GM03348 (cell line): ENCODE data around the gene IGLON5.

Source experiments
- DNase-seq: peaks from one replicate; pipeline ENCODE4 v3.0.0; 2012; ENCODE audit warnings: low spot score

The IGLON5 gene

DNA sequence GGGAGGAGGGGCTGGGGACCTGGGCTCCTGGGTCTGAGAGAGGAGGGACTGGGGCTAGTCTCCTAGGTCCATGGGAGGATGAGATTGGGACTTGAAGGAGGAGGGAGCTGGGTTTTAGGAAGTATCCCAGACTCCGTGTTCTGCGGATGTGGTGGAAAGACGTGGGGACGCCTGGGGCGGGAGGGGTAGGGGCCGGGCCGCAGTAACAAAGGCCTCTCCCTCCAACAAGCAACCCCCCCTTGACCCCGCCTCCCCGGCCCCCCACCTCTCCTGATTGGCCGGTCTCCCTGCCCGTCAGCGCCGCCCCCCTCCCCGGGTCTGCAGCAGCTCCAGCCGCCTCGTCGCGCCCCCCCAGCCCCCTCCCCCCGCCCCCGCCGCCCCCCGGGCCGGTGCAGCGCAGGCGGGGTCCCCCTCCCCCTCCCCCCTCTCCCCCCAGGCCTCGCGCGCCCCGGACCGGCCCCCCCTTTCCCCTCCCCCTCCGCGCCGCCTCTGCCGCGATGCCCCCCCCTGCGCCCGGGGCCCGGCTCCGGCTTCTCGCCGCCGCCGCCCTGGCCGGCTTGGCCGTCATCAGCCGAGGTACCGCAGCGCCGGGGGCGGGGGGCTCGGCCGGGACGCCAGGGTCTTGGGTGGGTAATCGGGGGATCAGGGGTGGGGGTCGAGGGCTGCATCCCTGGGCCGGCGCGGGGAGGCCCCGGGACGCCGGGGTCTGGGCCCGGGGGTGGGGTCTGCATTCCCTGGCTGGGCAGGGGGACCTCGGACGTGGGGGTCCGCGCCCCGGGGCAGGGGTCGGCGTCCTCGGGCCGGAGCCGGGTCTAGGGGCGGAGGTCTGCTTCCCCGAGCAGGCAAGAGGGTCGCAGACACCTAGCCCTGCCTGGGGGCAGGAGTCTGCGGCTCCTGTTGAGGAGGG, at the start of gene IGLON5:
IGLON5 (plus strand) TSS at position 294 of the 907 bp plus-strand sequence; CDS start at position 498, 204 bp downstream.
- no peak for DNase-seq

DNA sequence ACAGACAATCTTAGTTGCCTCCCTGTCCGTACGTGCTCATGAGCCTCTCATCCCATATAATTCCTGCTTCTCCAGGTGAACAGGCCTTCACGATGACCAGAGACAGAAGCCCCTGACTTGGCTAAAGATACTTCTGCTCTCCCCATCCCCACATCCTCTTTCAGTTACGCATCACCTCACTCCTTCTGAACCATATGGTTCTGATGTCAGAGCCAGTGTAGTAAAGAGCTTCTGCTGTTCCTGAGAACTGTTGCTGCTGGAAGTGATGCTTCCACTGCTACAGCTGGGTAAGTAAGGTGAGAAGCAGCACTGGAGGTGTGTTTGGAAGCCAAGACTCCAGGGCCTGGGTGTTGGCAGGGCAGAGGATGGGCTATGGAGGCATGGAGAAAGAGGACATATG, 47.6 kb upstream of the IGLON5 start:
- no peak for DNase-seq

DNA sequence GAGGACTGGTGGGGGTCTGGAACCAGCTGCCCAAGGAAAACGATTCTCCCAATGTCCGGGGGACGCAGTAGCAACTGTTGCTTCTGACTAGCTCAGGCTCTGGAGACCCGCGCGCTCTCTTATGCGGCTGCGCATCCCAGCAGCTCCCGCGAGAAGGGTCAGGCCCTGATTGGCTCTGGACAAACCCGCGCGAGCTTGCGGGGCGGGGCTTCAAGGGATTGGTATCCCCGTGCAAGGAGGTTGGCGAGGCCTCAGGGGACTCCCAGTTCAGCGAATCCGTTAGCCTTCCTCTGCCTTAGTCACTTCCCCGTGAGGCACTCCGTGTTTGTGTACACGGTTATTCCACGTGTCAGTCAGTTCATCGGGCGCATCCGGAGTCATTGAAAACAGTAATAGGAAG, 40.4 kb upstream of the IGLON5 start:
- no peak for DNase-seq

DNA sequence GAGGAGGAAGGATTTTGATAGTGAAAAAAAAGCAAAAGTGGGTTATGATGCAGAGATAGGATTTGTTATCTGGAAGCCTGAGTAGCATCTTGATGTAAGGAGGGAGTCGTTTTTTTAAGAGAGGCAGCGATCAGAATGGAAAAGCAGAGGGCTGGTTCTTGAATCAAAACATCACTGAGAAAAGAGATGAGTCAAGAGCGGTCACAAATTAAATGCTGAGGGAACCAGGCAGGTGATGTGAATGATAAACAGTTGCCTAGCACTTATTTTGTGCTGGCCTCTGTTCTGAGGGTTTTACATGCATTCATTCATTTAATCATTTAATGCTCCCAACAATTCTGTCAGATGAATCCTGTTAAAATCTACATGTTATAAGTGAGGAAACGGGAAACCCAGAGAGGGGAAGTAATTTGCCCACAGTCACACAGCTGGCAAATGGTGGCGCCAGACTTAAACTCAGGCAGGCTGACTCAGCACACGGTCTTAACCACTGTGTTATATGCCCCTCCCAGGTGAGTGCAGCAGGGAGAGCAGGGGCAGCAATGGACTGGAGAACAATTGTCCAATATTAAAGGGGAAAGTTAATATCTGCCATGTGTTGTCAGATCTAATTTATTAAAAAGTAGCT, 39.1 kb upstream of the IGLON5 start:
- DNase-seq = no peak

DNA sequence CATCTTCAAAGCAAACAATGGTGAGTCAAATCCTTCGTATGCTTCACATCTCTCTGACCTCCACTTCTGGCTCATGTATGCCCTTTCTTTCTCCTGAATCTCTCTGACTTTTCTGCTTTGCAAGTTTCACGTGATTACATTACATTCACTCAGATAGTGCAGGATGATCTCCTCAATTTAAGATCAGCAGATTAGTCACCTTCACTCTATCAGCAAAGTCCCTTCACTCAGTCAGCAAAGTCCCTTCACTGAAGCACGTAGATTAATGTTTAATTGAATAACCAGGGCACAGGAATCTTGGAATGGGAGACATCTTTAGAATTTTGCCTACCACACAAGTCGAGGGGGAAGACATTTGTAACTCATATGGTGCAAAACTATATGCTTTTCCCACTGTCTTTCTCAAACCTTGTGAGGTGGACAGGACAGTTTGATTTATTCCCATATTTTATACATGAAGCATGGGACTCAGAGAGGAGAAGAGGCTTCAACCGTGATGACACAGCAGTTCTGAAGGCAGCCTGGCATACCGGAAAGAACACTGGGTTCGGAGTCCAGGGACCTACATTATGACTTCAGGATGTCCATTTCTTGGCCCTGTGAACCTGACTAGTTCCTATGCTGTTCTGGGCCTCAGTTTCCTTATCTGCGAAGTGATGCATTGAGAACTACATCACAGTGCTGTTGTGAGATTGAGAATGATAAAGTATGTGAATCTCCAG, 37.2 kb upstream of the IGLON5 start:
- no peak for DNase-seq

DNA sequence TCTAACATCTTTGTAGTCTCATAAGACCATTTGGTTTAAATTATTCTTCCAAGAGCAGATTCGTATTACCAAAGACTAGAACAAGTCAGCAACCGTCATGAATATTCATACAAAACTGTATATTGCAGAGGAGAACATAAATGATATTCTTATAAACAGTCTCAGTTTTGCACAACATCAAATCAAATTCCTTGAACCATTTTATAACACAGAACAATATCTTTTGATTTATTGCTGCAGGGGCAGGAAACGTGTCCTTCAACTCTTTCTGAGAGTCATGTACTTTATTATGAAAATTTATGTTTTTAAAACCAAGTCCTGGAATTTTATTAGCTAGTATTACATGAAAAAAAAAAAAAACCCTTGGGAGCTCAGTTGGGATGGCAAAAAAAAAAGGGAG, 34.3 kb upstream of the IGLON5 start:
- no peak for DNase-seq

DNA sequence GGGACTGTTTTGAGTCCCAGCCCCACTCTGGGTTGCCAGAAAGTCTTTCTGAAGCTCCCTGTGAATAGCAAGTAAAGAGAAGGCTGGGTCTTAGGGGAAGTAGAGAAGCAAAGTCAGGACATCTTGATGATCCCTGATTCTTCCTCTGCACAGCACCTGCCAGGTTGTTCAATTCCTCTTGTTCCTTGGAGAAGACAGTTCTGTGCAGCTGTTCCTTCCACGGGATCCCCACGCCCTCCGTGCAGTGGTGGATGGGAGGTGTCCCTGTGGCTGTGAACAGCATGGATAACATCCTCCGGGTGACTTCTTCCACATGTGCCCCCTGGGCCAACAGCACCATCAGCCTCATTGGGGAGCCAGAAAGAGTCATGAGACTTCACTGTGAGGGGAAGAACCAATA, 29.1 kb upstream of the IGLON5 start:
- no peak for DNase-seq

DNA sequence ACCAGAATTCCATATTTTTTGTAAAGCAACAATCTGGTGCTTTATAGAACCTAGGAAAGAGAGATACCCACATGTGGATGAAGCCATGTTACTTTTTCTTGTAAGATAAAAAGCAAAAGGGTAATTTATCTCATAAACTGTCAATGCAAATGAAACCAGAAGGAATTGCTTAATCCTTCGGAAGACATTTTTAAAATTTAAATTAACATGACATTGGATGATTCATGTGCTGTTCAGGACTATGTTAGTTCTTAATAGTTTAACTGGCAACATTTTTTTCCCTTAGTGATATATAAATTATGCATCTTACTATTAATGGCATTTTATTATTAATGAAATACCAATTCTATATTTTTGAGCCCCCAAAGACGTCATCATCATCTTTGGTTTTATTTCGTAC, 25.8 kb upstream of the IGLON5 start:
- DNase-seq = no peak

DNA sequence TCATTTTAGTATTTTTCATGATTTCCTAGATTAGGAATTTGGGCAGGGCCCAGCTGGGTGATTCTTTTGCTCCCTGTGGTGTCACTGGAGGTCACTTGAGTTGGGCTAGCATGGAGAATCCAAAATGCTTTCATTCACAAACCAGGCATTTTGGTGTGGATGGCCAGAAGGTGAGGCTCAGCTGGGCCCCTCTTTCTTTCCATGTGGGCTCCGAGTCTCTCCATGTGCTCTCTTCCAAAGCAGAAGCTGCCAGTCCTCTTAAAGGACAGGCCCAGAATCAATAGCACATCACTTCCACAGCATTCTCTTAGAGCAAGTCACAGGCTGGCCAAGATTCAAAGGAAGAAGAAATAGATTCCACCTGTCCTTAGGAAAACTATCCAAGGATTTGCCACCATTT, 21.8 kb upstream of the IGLON5 start:
- no peak for DNase-seq

DNA sequence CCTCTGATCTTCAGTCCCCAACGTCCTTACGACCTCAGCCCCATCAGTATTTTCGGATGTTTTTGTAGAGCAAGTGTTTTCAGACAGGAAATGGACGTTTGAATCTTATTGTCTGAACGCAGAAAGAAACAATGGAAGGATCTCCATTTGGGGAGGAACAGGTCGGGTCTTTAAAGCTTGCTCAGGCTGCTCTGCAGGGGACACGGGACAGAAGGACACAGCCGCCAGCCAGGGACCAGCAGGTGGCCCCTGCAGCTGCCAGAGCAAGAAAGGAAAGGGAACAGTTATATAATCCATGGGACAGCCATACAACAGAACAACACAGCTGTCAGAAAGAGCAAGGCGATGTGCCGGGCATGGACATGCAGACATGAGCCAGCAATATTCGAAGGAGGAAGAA, 18.5 kb upstream of the IGLON5 start:
- no peak for DNase-seq

DNA sequence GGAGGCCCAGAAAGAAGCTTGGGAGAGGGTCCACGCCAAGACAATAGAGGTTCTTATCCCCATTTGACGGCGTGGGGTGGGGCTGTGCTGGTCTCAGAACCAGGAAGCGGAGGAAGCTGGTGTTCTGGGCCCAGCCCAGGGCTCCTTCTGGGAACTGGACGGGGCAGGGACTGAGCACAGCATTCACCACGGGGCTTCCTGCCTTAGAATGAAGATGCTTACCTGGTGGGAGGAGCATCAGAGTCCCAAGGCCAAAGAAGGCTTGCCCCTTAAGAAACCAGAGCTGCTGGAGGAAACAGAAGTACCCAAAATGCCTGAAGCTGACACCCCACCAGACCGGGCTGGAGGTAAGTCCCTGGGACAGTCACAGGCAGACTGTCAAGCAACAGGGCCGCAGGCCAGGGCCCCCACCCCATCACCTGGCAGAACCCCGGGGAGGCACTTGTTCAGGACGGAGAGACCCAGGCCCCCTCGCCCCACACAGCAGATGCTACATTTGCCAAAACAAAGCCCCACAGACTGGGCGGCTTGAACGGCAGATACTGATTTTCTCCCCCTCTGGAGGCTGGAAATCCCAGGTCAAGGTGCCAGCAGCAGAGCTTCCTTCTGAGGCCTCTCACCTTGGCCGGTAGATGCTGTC, 17.8 kb upstream of the IGLON5 start:
- no peak for DNase-seq

DNA sequence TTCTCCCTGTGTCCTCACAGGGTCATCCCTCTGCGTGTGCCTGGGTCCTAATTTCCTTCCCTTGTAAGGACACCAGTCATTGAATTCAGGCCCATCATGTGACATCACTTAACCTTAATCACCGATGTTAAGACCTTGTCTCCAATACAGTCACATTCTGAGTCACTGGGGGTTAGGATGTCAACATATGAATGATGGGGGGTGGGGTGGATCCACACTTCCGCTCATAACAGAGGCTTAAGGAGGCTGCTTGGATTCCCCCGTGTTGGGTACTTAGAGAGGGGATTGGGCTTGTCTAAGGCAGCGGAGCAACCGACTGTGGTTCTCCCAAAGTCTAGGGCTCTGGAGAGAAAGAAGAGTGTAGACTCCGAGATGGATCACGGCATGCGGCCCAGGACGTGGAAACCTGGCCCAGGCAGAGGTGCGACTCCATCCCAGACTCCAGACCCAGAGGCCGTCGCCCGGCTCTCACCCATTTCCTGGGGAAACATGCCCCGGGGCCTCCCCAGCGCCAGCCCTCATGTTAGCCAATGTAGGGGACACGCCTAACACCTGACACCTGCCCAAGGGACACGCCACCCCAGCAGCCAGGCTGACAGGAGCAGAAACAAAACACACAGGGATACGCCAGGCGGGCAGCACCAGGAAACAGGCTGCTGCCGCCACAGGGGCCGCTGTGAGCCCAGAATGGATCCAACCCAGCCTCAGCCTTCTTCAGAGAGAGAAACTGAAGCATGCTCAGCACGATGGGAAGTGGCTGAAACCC, 17.1 kb upstream of the IGLON5 start:
- no peak for DNase-seq

DNA sequence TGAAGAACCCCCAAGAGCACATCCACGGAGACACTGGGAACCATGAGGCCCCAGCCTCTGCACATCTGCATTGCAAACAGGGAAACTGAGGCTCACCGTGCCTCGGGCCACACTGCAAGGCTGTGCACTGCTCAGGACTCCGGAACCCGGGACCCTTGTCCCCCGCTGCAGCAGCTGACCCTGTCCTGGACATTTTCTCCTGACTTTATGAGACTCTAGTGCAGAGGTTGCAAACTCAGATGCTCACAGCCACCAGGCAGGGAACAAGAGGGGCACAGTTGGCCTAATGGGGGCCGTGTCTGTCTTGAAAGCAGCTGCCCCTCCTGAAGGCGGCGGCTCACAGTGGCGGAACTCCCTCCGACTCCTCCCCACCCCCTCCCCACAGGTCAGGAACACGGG, 16.5 kb upstream of the IGLON5 start:
- no peak for DNase-seq

DNA sequence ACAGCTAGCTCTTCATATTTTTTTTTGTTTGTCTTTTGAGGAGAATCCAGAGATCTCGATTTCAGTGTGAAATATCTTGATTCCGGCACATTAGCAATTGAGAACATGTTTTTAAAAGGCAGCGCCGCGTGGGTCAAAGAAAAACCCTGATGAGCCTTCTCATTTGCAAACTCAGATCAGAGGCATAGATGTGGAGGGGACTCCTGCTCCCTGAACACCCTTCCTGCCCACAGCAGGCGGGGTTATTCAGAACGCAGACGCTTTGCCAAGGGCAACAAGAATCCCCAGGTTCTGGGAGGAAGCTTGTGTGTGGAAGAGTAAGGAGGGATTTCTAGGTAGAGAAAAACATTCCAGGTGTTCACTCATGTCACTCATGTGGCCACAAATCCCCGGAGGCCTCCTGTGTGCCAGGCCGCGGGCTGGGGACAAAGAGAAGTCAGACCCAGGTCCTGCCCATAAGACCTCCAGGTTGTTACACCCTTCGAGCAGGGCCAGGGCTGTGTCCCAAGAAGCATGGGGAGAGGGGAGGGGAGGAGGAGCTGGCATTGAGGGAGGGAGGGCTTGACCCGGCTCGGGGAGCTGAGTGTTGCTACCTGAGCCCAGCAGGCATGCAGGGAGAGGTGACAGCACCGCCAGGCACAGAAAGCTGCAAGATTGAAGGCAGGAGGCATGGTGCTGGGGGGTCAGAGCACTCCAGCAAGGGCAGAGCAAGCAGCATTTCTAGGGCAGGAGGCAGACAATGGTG, 15.9 kb upstream of the IGLON5 start:
- DNase-seq = no peak

DNA sequence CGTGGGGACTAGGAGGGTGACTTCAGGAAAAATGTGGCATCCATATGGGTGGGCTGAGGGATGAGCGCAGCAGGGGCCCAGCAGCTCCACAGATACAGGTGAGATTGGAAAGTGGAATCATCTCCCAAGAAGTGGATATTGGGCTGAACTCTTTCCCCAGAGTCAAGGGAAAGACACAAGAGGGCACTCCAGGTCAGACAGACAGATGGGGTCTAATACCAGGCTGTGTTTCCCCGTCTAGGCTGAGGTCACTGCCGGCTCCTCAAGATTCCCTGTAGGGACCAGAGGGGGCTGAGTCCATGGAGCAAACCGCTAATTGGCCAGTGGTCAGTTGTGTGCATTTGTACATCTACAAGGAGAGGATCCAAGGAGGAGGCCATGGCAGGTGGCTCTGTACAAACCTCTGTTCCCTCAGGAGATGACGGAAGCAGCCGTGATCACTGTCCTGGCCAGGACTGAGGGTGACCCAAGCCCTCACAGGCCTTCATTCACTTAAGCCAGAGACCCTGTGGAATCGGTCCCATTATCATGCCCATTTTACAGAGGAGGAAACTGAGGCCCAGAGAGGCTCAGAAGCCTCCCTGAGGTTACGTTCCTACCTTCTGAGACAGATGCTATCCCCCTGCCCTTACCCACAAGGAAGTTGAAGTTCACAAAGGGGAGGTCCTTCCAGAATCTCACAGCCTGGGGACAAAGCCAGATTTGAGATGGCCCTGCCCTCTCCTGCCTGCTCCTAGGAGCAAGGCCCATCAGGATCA, 14.9 kb upstream of the IGLON5 start:
- DNase-seq = no peak

DNA sequence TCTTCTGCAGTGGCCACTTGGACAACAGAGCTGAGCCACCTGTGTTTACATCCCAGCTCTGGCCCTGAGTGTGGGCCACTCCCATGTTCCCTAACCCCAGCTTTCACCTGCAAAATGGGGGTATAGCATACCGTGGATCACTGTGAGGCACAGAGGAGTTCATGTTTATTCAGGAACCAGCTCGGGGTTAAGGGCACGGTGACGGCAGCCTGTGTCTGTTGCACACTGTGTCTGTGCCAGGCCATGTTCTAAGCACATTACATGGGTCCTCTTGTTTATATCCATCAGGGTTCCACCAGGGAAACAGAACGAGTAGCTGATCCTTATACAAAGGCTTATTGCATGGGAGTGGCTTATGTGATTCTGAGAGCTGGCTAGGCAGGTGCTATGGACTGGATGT, 14.0 kb upstream of the IGLON5 start:
- no peak for DNase-seq

DNA sequence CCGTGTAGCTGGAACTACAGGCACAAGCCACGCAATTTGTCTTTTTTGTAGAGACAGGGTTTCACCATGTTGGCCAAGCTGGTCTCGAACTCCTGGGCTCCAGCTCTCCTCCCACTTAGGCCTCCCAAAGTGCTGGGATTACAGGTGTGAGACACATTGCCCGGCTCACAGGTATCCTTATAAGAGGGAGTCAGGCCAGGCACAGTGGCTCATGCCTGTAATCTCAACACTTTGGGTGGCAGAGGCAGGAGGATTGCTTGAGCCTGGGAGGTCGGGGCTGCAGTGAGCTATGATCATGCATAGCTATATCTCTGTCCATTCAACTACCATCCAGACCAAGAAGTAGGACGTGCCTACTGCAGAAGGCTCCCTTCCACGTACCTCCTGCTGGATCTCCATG, 10.2 kb upstream of the IGLON5 start:
- no peak for DNase-seq

DNA sequence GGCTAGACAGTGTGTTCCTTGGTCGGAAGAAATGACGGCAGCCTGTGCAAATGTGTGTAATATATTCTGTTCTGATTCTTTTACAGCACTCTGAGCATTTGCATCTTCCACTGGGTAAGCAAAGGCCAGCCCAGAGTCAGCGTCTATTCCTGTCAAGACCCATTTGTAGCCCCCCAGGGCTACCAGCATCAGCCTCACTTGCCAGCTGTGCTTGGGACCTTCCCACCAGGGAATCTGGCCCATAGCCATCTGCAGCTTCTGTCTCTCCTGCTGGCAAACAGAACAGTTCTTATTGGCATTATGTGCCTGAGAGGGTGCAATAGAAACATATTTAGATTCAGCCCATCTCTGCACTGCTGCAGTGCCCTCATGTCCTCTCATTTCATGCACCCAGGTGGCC, 6.0 kb upstream of the IGLON5 start:
- no peak for DNase-seq

DNA sequence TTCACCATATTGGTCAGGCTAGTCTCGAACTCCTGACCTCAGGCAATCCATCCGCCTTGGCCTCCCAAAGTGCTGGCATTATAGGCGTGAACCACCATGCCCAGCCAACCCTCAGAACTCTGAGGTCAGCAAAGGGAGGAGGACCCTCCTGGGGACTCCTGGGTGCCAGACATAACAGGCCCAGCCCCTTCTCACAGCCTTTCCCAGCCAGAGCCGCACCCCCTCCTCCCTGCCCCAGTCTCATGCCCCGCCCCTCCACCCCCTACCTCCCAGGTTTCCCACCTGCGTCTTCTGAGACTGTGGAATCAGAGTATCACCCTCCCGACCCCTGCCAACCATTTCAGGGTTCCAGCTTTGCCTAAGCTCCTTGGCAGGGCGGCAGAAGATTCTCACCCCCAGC, 5.2 kb downstream of the IGLON5 start:
- no peak for DNase-seq

DNA sequence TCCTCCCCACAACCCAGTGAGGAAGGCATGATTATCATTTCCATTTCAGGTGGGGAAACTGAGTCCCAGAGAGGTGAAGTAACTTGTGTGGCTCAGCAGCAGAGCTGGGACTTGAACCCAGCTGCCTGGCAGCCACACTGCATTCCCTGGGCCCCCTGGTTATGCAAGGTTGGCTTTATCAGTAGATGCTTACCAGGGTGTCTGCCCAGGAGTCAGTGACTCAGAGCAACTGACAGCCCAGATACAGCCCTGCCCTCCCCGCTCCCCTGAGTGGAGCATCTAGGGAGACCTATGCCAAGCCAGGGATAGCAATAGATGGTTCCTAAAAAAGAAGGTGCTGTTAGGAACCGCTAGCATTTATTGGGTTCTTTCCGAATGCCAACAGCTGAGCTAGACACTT, 5.9 kb downstream of the IGLON5 start:
- DNase-seq = no peak
